Spinal cord (tissue), 10 donors: ENCODE measurements around the gene MTHFD1L. TPM values are rescaled to one million over a fixed set of nuclear protein-coding genes. Genes with fewer than 3 reads are reported as not detected.

Experiments used
- DNase-seq, 6 donors: peaks; one replicate each; pipeline versions ENCODE4 v3.0.0 to v3.0.0-alpha.2; 2013 to 2015; ENCODE audit warnings: low spot score in 6 of 6, low read depth in 4 of 6
- H3K27ac ChIP-seq: one replicate; pipeline ENCODE4 v1.5.1; 2013; ENCODE audit warnings: low read depth, low read length, control low read depth
- H3K27me3 ChIP-seq: one replicate; pipeline ENCODE4 v1.6.1; 2013; ENCODE audit warnings: low read length; ENCODE audit not compliant: control insufficient read depth, insufficient read depth
- H3K36me3 ChIP-seq: one replicate; pipeline ENCODE4 v1.6.1; 2013; ENCODE audit warnings: low read length; ENCODE audit not compliant: control insufficient read depth, insufficient read depth
- H3K4me1 ChIP-seq: one replicate; pipeline ENCODE4 v1.6.1; 2013; ENCODE audit warnings: low read length; ENCODE audit not compliant: control insufficient read depth, insufficient read depth
- H3K4me3 ChIP-seq: one replicate; pipeline ENCODE4 v1.5.1; 2013; ENCODE audit warnings: low read depth, low read length, control low read depth
- H3K9me3 ChIP-seq: one replicate; pipeline ENCODE4 v1.6.1; 2013; ENCODE audit warnings: low read length; ENCODE audit not compliant: control insufficient read depth, insufficient read depth
- WGBS: methylation state at CpG from one replicate; pipeline ENCODE4 v1.1.5; 2013; ENCODE audit warnings: missing lambda C conversion rate; ENCODE audit not compliant: insufficient coverage; 5-methylcytosine and 5-hydroxymethylcytosine counted together
- polyA plus RNA-seq, 2 donors: library from polyadenylated mRNA; unstranded; fragments of 120-200 nt; gene quantifications; one replicate each; pipeline ENCODE4 v1.2.1, GENCODE V29; 2013; ENCODE audit not compliant: insufficient read length in 2 of 2
- total RNA-seq, 2 donors: library from RNA; depleted of rRNA in 1 of 2; stranded (reverse); fragments of 120-200 nt in 1 of 2; fragments of >200 nt in 1 of 2; gene quantifications; one replicate each; pipeline versions ENCODE4 v1.2.3 to v1.2.4, GENCODE V29; 2013 to 2014
- donor health status: healthy.

Gene MTHFD1L
- total and polyA plus RNA-seq, 4 donors = 15.0 to 21.6 (median 17.8) TPM

- no peaks in the 10 kb centered on the region for H3K27me3 ChIP-seq
- WGBS = no CpG with 5 or more reads among the region's 8 CpGs
- H3K4me1 ChIP-seq = no peaks in the 10 kb centered on the region
- peaks cover 1% of the 10 kb centered on the region for H3K9me3 ChIP-seq
- H3K4me3 ChIP-seq = no peak overlapping the region
- H3K27ac ChIP-seq = no peak overlapping the region
- no peak for DNase-seq
- peaks cover 14% of the 10 kb centered on the region for H3K36me3 ChIP-seq
Observed at GRCh38 chr6:150971219-150971618, 105.7 kb downstream of the MTHFD1L start.

GRCh38 chr6:150975136-150975535 is 109.6 kb downstream of the MTHFD1L start:
- DNase-seq = no peak
- Histone ChIP-seq H3K4me1 (no peaks in the 10 kb centered on the region), H3K36me3 (no peaks in the 10 kb centered on the region), H3K27me3 (no peaks in the 10 kb centered on the region), H3K9me3 (peaks cover 1% of the 10 kb centered on the region), H3K27ac (no peak overlapping the region), H3K4me3 (no peak overlapping the region)
- 98% methylated on average over 5 of the region's 6 CpGs for WGBS

GRCh38 chr6:150977281-150977680 is 111.8 kb downstream of the MTHFD1L start:
- no peaks in the 10 kb centered on the region for H3K4me1 ChIP-seq
- DNase-seq = no peak
- peaks cover 1% of the 10 kb centered on the region for H3K9me3 ChIP-seq
- H3K4me3 ChIP-seq = no peak overlapping the region
- H3K27me3 ChIP-seq = no peaks in the 10 kb centered on the region
- H3K36me3 ChIP-seq = no peaks in the 10 kb centered on the region
- no CpG with 5 or more reads among the region's 2 CpGs for WGBS
- H3K27ac ChIP-seq = no peak overlapping the region

- Histone ChIP-seq H3K36me3 (no peaks in the 10 kb centered on the region), H3K4me1 (no peaks in the 10 kb centered on the region), H3K27me3 (no peaks in the 10 kb centered on the region), H3K4me3 (no peak overlapping the region), H3K27ac (no peak overlapping the region), H3K9me3 (no peaks in the 10 kb centered on the region)
- no peak for DNase-seq
- no CpG with 5 or more reads among the region's 10 CpGs for WGBS
Observed at GRCh38 chr6:150978624-150979023, 113.1 kb downstream of the MTHFD1L start.

GRCh38 chr6:150979826-150980350 is 114.4 kb downstream of the MTHFD1L start:
- no peak for DNase-seq
- no peaks in the 10 kb centered on the region for H3K36me3 ChIP-seq
- no peak overlapping the region for H3K4me3 ChIP-seq
- peak overlapping the region; percentile 25 for H3K27ac ChIP-seq
- H3K9me3 ChIP-seq = no peaks in the 10 kb centered on the region
- H3K27me3 ChIP-seq = no peaks in the 10 kb centered on the region
- H3K4me1 ChIP-seq = no peaks in the 10 kb centered on the region
- 86% methylated on average over 2 of the region's 6 CpGs for WGBS

- H3K36me3 ChIP-seq = no peaks in the 10 kb centered on the region
- 95% methylated on average over 9 of the region's 11 CpGs for WGBS
- no peak overlapping the region for H3K4me3 ChIP-seq
- peak in 1 of 6 donors; percentile 32 for DNase-seq
- H3K4me1 ChIP-seq = no peaks in the 10 kb centered on the region
- H3K9me3 ChIP-seq = no peaks in the 10 kb centered on the region
- H3K27me3 ChIP-seq = no peaks in the 10 kb centered on the region
- H3K27ac ChIP-seq = peak overlapping the region; percentile 36
Observed at GRCh38 chr6:150981095-150981494, 115.6 kb downstream of the MTHFD1L start.

GRCh38 chr6:150981669-150982068 is 116.2 kb downstream of the MTHFD1L start:
- Histone ChIP-seq H3K36me3 (no peaks in the 10 kb centered on the region), H3K9me3 (no peaks in the 10 kb centered on the region), H3K27ac (peak overlapping the region; percentile 36), H3K4me3 (no peak overlapping the region), H3K27me3 (no peaks in the 10 kb centered on the region), H3K4me1 (no peaks in the 10 kb centered on the region)
- no peak for DNase-seq
- no CpG with 5 or more reads among the region's 2 CpGs for WGBS

- no peak for DNase-seq
- Histone ChIP-seq H3K27me3 (no peaks in the 10 kb centered on the region), H3K9me3 (no peaks in the 10 kb centered on the region), H3K27ac (no peak overlapping the region), H3K4me3 (no peak overlapping the region), H3K36me3 (no peaks in the 10 kb centered on the region), H3K4me1 (no peaks in the 10 kb centered on the region)
- WGBS = 83% methylated on average over 5 of the region's 7 CpGs
Observed at GRCh38 chr6:150987371-150987828, 121.9 kb downstream of the MTHFD1L start.

- H3K27me3 ChIP-seq = no peaks in the 10 kb centered on the region
- H3K9me3 ChIP-seq = no peaks in the 10 kb centered on the region
- no peaks in the 10 kb centered on the region for H3K36me3 ChIP-seq
- no peak overlapping the region for H3K27ac ChIP-seq
- H3K4me1 ChIP-seq = no peaks in the 10 kb centered on the region
- no CpG with 5 or more reads among the region's 5 CpGs for WGBS
- no peak for DNase-seq
- no peak overlapping the region for H3K4me3 ChIP-seq
Observed at GRCh38 chr6:150987855-150988464, 122.5 kb downstream of the MTHFD1L start.

GRCh38 chr6:150991487-150991886 is 126.0 kb downstream of the MTHFD1L start:
- Histone ChIP-seq H3K36me3 (peaks cover 4% of the 10 kb centered on the region), H3K4me3 (no peak overlapping the region), H3K4me1 (no peaks in the 10 kb centered on the region), H3K27ac (no peak overlapping the region), H3K9me3 (no peaks in the 10 kb centered on the region), H3K27me3 (no peaks in the 10 kb centered on the region)
- no peak for DNase-seq
- 63% methylated on average over 3 of the region's 3 CpGs for WGBS
